ENCODE measurements around the gene NPC1. TPM values are rescaled to one million over a fixed set of nuclear protein-coding genes. Genes with fewer than 3 reads are reported as not detected.
A peak's percentile ranks its signal among the peaks of the same experiment; 100 is the strongest.

Gene NPC1
- total RNA-seq (10 to 100 TPM; 34.9 to 38.8 TPM), polyA plus RNA-seq (10 to 100 TPM in 2 of 3 donors, 1 to 10 TPM in 1; 5.0 to 15.5 (median 11.8) TPM), total RNA-seq (22.1 to 48.1 (median 36.4) reads per million in 6 experiments)

- Mint-ChIP-seq H3K9me3 (no peaks in the 10 kb centered on the region), H3K4me3 (peak within 1 kb of the TSS; percentile 87 to 96 (median 92)), H3K27me3 (no peaks in the 10 kb centered on the region), H3K4me1 (peaks cover 11 to 46% (median 39%) of the 10 kb centered on the region in 4 donors), H3K27ac (peak within 1 kb of the TSS; percentile 88 to 98 (median 96)), H3K36me3 (peaks cover 0 to 2% (median 0%) of the 10 kb centered on the region in 3 donors)
- DNase-seq (peak; percentile 86 to 99 (median 91)), ATAC-seq (peak; percentile 89)
- POLR2A ChIA-PET = interaction anchor here (0.5 to 1.8 kb wide), 6 partner anchors 12 to 85 kb away, joined by 3 to 8 read pairs (median 4); partner anchors contain the start of gene RMC1
Observed at GRCh38 chr18:23586249-23587196, at the start of gene NPC1. NPC1 (minus strand) TSS chr18:23586506; CDS start chr18:23586343, 163 bp downstream.

- DNase-seq = no peak
- H3K4me1 Mint-ChIP-seq = peaks cover 4 to 16% (median 7%) of the 10 kb centered on the region in 4 donors
- no peaks in the 10 kb centered on the region for H3K27me3 Mint-ChIP-seq
- peak overlapping the region in 1 of 10 donors; percentile 1 for H3K4me3 Mint-ChIP-seq
- H3K9me3 Mint-ChIP-seq = no peaks in the 10 kb centered on the region
- no peak for ATAC-seq
- no peaks in the 10 kb centered on the region for H3K36me3 Mint-ChIP-seq
- POLR2A ChIA-PET = interaction anchor here (0.6 kb wide), 1 partner anchor 425 kb away, joined by 3 read pairs; no protein-coding TSS in a partner anchor
- H3K27ac Mint-ChIP-seq = peak overlapping the region in 1 of 10 donors; percentile 13
Observed at GRCh38 chr18:23636071-23636399, 49.7 kb upstream of the NPC1 start.

GRCh38 chr18:23635283-23636070 is 49.2 kb upstream of the NPC1 start:
- peak in 1 of 2 donors; percentile 36 for ATAC-seq
- Mint-ChIP-seq H3K9me3 (no peaks in the 10 kb centered on the region), H3K27ac (peak overlapping the region in 1 of 10 donors; percentile 13), H3K4me1 (peaks cover 4 to 16% (median 7%) of the 10 kb centered on the region in 4 donors), H3K36me3 (no peaks in the 10 kb centered on the region), H3K4me3 (peak overlapping the region in 1 of 10 donors; percentile 1), H3K27me3 (no peaks in the 10 kb centered on the region)
- no peak for DNase-seq
- POLR2A ChIA-PET = interaction anchor here (0.6 to 0.7 kb wide), 2 partner anchors 19 to 426 kb away, joined by 3 to 4 read pairs; no protein-coding TSS in a partner anchor

GRCh38 chr18:23634692-23635091 is 48.4 kb upstream of the NPC1 start:
- Mint-ChIP-seq H3K27me3 (peaks cover 0 to under 1% (median 0%) of the 10 kb centered on the region in 5 donors), H3K9me3 (no peaks in the 10 kb centered on the region), H3K36me3 (no peaks in the 10 kb centered on the region)

GRCh38 chr18:23632615-23633014 is 46.3 kb upstream of the NPC1 start:
- POLR2A ChIA-PET = interaction anchor here (1.0 kb wide), 1 partner anchor 12 kb away, joined by 8 read pairs; no protein-coding TSS in a partner anchor
- Mint-ChIP-seq H3K9me3 (no peaks in the 10 kb centered on the region), H3K27me3 (peaks cover 0 to 5% (median 0%) of the 10 kb centered on the region in 5 donors), H3K27ac (no peak overlapping the region), H3K4me3 (no peak overlapping the region), H3K4me1 (peaks cover 4 to 16% (median 7%) of the 10 kb centered on the region in 4 donors), H3K36me3 (no peaks in the 10 kb centered on the region)
- DNase-seq (no peak), ATAC-seq (no peak)

More at GRCh38 chr18:23634692-23635091, 48.4 kb upstream of the NPC1 start:
- ATAC-seq (no peak), DNase-seq (no peak)
- Mint-ChIP-seq H3K4me3 (no peak overlapping the region), H3K4me1 (peaks cover 4 to 16% (median 7%) of the 10 kb centered on the region in 4 donors), H3K27ac (no peak overlapping the region)
- POLR2A ChIA-PET = no interaction called here

- no peaks in the 10 kb centered on the region for H3K36me3 Mint-ChIP-seq
- H3K27ac Mint-ChIP-seq = no peak overlapping the region
Observed at GRCh38 chr18:23631746-23632145, 45.4 kb upstream of the NPC1 start.

GRCh38 chr18:23631312-23631711 is 45.0 kb upstream of the NPC1 start:
- Mint-ChIP-seq H3K36me3 (no peaks in the 10 kb centered on the region), H3K4me1 (peaks cover 4 to 16% (median 9%) of the 10 kb centered on the region in 4 donors), H3K27me3 (peaks cover 0 to 5% (median 0%) of the 10 kb centered on the region in 5 donors), H3K4me3 (no peak overlapping the region), H3K27ac (no peak overlapping the region), H3K9me3 (no peaks in the 10 kb centered on the region)
- no peak for ATAC-seq
- POLR2A ChIA-PET = interaction anchor here (0.7 kb wide), 1 partner anchor 312 kb away, joined by 3 read pairs; no protein-coding TSS in a partner anchor
- DNase-seq = no peak

More at GRCh38 chr18:23631746-23632145, 45.4 kb upstream of the NPC1 start:
- peaks cover 4 to 16% (median 7%) of the 10 kb centered on the region in 4 donors for H3K4me1 Mint-ChIP-seq
- POLR2A ChIA-PET = no interaction called here
- ATAC-seq (no peak), DNase-seq (no peak)
- H3K4me3 Mint-ChIP-seq = no peak overlapping the region
- peaks cover 0 to 5% (median 0%) of the 10 kb centered on the region in 5 donors for H3K27me3 Mint-ChIP-seq
- H3K9me3 Mint-ChIP-seq = no peaks in the 10 kb centered on the region

- ATAC-seq = no peak
Observed at GRCh38 chr18:23629444-23629946, 43.2 kb upstream of the NPC1 start.

GRCh38 chr18:23627970-23628369 is 41.7 kb upstream of the NPC1 start:
- Mint-ChIP-seq H3K4me3 (no peak overlapping the region), H3K9me3 (no peaks in the 10 kb centered on the region), H3K36me3 (no peaks in the 10 kb centered on the region), H3K27ac (no peak overlapping the region), H3K27me3 (peaks cover 0 to 5% (median 0%) of the 10 kb centered on the region in 5 donors), H3K4me1 (peaks cover 0 to 3% (median 0%) of the 10 kb centered on the region in 4 donors)
- POLR2A ChIA-PET = interaction anchor here (0.6 kb wide), 1 partner anchor 188 kb away, joined by 3 read pairs; no protein-coding TSS in a partner anchor
- no peak for DNase-seq
- no peak for ATAC-seq

More at GRCh38 chr18:23629444-23629946, 43.2 kb upstream of the NPC1 start:
- Mint-ChIP-seq H3K27me3 (peaks cover 0 to 5% (median 0%) of the 10 kb centered on the region in 5 donors), H3K36me3 (no peaks in the 10 kb centered on the region), H3K4me3 (no peak overlapping the region), H3K9me3 (no peaks in the 10 kb centered on the region), H3K27ac (no peak overlapping the region), H3K4me1 (peaks cover 0 to 3% (median under 1%) of the 10 kb centered on the region in 4 donors)
- no peak for DNase-seq
- POLR2A ChIA-PET = interaction anchor here (0.6 kb wide), 1 partner anchor 208 kb away, joined by 3 read pairs; no protein-coding TSS in a partner anchor

- H3K27ac Mint-ChIP-seq = no peak overlapping the region
- no peak for ATAC-seq
- DNase-seq = no peak
- POLR2A ChIA-PET = interaction anchor here (0.7 kb wide), 1 partner anchor 307 kb away, joined by 4 read pairs; no protein-coding TSS in a partner anchor
- no peak overlapping the region for H3K4me3 Mint-ChIP-seq
- H3K9me3 Mint-ChIP-seq = no peaks in the 10 kb centered on the region
- H3K27me3 Mint-ChIP-seq = peaks cover under 1 to 5% (median under 1%) of the 10 kb centered on the region in 5 donors
- H3K4me1 Mint-ChIP-seq = peaks cover 0 to 3% (median 0%) of the 10 kb centered on the region in 4 donors
- no peaks in the 10 kb centered on the region for H3K36me3 Mint-ChIP-seq
Observed at GRCh38 chr18:23627321-23627720, 41.0 kb upstream of the NPC1 start.

- no peak for DNase-seq
- Mint-ChIP-seq H3K27ac (no peak overlapping the region), H3K36me3 (no peaks in the 10 kb centered on the region), H3K9me3 (no peaks in the 10 kb centered on the region), H3K27me3 (peaks cover 5 to 7% (median 6%) of the 10 kb centered on the region in 5 donors), H3K4me3 (no peak overlapping the region), H3K4me1 (peaks cover 0 to 6% (median 4%) of the 10 kb centered on the region in 4 donors)
- no peak for ATAC-seq
- POLR2A ChIA-PET = interaction anchor here (0.7 kb wide), 1 partner anchor 308 kb away, joined by 4 read pairs; no protein-coding TSS in a partner anchor
Observed at GRCh38 chr18:23626451-23627279, 40.4 kb upstream of the NPC1 start.
